ENCODE data around the gene GABPB1. TPM values are rescaled to one million over a fixed set of nuclear protein-coding genes. Genes with fewer than 3 reads are reported as not detected.

GABPB1 gene
- total and polyA plus RNA-seq, 3 donors from 2014 or later: 21.5 to 45.9 (median 35.4) TPM

DNA sequence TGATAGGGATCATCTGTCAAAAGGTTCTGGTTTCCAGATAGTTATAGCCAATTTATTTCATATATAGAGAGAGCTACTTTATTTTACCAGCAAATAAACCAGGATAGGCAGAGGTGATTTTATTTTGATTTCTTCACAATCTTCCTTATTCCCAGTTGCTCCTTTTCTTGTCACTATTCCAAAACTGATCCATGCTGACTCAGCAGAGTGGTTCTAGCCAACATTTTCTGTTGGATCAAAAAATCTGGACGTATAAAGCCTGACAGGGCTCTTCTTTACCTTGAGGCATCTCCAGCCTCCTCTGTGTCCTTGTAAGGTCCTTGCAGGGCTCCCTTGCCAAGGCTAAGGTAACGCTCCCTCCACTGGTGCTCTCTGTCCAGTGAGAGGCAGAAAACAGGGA is 105.3 kb downstream of the GABPB1 start:
- H3K27me3 ChIP-seq: no peaks in the 10 kb centered on the region
- 58 to 62% methylated on average over 2 of the region's 2 CpGs for WGBS, 2 donors
- no peaks in the 10 kb centered on the region for H3K36me3 ChIP-seq (ENCODE audit: low read depth, missing control alignments)
- no peak for DNase-seq
- no peak overlapping the region for H3K4me3 ChIP-seq
- intact Hi-C loops (cut with DNase I; ENCODE audit: low total_unique reads): no loop called here
- H3K4me1 ChIP-seq: no peaks in the 10 kb centered on the region
- no peak overlapping the region for H3K27ac ChIP-seq
- TF ChIP-seq POLR2A (IDR thresholded peaks at IDR 0.05): no peak
- TF ChIP-seq, protein P1, sequence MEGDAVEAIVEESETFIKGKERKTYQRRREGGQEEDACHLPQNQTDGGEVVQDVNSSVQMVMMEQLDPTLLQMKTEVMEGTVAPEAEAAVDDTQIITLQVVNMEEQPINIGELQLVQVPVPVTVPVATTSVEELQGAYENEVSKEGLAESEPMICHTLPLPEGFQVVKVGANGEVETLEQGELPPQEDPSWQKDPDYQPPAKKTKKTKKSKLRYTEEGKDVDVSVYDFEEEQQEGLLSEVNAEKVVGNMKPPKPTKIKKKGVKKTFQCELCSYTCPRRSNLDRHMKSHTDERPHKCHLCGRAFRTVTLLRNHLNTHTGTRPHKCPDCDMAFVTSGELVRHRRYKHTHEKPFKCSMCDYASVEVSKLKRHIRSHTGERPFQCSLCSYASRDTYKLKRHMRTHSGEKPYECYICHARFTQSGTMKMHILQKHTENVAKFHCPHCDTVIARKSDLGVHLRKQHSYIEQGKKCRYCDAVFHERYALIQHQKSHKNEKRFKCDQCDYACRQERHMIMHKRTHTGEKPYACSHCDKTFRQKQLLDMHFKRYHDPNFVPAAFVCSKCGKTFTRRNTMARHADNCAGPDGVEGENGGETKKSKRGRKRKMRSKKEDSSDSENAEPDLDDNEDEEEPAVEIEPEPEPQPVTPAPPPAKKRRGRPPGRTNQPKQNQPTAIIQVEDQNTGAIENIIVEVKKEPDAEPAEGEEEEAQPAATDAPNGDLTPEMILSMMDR (IDR thresholded peaks at IDR 0.05): no peak
- H3K9me3 ChIP-seq: no peaks in the 10 kb centered on the region

DNA sequence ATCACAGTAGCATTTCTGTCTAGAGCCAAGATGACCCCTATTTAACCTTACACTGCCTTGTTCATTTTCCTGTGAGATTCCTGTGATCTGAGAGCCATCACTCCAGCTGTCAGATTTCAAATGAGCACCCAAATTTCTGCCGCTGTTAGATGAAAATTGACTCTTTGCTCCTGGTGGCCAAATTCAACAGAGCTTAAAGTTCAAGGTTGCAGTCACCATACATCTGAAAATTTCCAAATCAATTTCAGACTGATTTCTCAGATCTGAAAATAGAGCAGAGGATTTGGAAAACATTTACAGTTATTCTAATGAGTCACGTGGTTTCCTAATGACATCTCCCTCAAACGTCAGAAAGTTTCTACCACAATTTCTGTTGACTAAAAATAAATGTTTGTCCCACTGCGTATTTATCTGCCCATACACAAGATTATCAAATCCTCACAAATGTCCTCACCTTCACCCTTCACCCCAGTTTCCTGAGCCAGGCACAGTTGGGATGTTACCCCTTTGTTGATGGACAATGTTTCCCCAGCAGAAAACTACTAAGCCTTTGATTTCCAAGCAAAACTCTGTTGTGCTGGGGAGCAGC is 105.9 kb downstream of the GABPB1 start:
- Histone ChIP-seq H3K27ac (no peak overlapping the region), H3K27me3 (no peaks in the 10 kb centered on the region), H3K4me1 (no peaks in the 10 kb centered on the region), H3K36me3 (ENCODE audit: low read depth, missing control alignments) (no peaks in the 10 kb centered on the region), H3K9me3 (no peaks in the 10 kb centered on the region), H3K4me3 (no peak overlapping the region)
- intact Hi-C loops (cut with DNase I; ENCODE audit: low total_unique reads): no loop called here
- no peak for TF ChIP-seq POLR2A (IDR thresholded peaks at IDR 0.05)
- TF ChIP-seq, protein P1 (IDR thresholded peaks at IDR 0.05): no peak
- DNase-seq: no peak
- WGBS, 2 donors: 63 to 66% methylated on average over 4 of the region's 4 CpGs

DNA sequence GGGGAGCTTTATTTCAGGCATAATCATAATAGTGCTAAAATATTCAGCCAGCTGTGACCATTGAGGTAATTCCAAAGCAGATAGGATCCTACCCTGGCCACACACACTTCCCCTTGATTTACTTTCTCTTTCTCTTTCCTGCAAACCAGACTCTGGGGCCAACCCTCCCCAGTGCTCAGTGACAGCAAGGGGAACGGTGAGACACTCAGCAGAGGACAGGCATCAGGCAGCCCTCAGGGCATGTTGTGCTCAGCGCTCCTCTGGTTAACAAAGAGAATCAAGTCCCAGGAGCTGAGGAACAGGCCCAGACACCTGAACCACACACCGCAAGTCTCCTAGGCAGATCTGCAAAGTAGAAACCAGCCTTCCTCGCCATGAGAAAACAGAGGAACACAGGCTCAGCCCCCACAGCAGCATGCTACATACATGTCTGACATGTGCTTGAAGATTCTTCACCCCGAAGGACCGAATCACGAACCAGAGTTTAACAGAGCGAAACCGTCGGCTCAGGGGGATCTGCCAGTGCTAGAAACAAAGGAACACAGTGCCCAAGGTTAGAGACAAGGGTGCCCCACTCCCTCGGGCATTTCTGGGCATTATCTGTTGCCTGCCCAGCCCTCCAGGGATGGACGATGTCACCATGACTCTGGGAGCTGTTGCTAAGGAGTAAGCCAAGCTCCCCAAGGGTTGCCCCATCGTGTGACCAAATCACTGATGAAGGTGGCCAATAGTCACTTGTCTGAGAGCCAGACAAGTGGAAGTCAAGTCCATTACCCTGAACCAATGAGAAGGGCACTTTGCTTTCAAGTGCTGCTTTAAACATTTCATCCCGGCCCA is 107.0 kb downstream of the GABPB1 start:
- Histone ChIP-seq H3K27me3 (no peaks in the 10 kb centered on the region), H3K4me3 (no peak overlapping the region), H3K9me3 (no peaks in the 10 kb centered on the region), H3K36me3 (ENCODE audit: low read depth, missing control alignments) (no peaks in the 10 kb centered on the region), H3K4me1 (no peaks in the 10 kb centered on the region), H3K27ac (no peak overlapping the region)
- DNase-seq: no peak
- TF ChIP-seq, protein P1 (IDR thresholded peaks at IDR 0.05): no peak
- no peak for TF ChIP-seq POLR2A (IDR thresholded peaks at IDR 0.05)
- WGBS, 2 donors: 87 to 89% methylated on average over 14 of the region's 14 CpGs
- intact Hi-C loops (cut with DNase I; ENCODE audit: low total_unique reads): no loop called here

DNA sequence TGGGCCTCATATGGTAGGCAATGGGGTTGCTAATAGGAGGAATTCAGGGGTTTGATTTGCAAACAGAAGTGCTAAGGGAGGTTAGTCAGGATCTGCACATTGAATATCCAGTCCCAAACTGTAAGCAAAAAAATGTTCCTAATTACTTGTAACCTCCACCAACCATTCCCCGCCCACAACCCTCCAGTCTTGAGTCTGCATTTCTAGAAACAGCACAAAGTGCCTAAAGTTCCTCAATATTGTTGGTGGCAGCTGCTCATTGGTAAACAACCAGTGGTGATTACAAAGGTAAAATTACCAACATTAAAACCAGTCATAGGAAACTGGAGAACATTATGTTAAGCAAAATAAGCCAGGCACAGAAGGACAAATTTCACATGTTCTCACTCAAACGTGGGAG is 108.4 kb downstream of the GABPB1 start:
- no peak overlapping the region for H3K4me3 ChIP-seq
- no peaks in the 10 kb centered on the region for H3K9me3 ChIP-seq
- intact Hi-C loops (cut with DNase I; ENCODE audit: low total_unique reads): no loop called here
- H3K27me3 ChIP-seq: no peaks in the 10 kb centered on the region
- no peak for DNase-seq
- no peaks in the 10 kb centered on the region for H3K36me3 ChIP-seq (ENCODE audit: low read depth, missing control alignments)
- H3K27ac ChIP-seq: no peak overlapping the region
- no peaks in the 10 kb centered on the region for H3K4me1 ChIP-seq
- 75 to 80% methylated on average over 2 of the region's 2 CpGs for WGBS, 2 donors
- no peak for TF ChIP-seq POLR2A (IDR thresholded peaks at IDR 0.05)
- TF ChIP-seq, protein P1 (IDR thresholded peaks at IDR 0.05): no peak

All from testis (tissue), 3 donors.